ENCODE data around the gene LMAN2.
A peak's percentile ranks its signal among the peaks of the same experiment; 100 is the strongest.
"Not testable (repeated sequence)": the region's sequence is repeated elsewhere in the genome, so short reads cannot be mapped to it uniquely, and the experiment has no call there.

The LMAN2 gene

DNA sequence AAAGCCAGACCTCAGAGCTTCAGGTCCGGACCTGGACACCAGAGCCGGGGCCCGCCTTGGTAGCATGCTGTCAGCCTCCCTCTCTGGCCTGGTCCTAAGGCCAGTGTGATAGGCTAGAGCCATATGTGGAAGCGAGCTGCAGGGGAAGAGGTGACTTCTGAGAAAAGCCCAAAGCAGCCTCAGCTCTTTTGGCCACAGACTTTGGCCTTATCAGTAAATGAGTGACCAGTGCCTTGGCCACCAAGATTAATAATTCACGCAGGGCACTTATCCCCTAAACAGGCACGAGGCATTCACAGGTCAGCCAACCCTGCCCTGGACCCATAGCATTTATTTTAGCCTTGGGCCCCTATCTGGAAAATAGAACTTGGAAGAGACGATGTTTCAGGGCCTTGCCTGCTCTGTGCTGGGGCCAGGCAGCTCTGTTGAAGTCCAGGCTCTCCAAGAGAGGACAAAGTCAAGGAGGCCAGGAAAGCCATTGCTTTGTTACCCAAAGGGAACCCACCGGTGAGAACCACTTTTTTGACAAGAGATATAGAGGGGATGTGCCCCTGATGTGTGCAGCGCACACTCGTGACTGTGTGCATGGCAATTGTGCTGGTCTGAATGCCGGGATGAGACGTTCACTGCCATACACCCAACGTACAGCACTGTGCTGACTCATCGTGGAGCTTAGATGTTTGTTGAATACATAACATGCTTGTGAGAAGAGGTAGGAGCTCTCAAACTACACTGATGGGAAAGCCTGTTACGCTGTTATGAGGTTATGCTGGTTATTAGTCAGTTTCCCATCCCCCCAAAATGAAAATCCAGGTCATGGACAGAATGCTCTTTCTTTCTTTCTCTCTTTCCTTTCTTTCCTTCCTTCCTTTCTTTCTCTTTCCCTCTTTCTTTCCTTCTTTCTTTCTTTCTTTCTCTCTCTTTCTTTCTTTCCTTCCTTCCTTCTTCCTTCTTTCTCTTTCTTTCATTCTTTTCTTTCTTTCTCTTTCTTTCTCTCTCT lies 27.7 kb upstream of the LMAN2 start:
- DNase-seq, result peak in 1 of 2 donors; percentile 46

DNA sequence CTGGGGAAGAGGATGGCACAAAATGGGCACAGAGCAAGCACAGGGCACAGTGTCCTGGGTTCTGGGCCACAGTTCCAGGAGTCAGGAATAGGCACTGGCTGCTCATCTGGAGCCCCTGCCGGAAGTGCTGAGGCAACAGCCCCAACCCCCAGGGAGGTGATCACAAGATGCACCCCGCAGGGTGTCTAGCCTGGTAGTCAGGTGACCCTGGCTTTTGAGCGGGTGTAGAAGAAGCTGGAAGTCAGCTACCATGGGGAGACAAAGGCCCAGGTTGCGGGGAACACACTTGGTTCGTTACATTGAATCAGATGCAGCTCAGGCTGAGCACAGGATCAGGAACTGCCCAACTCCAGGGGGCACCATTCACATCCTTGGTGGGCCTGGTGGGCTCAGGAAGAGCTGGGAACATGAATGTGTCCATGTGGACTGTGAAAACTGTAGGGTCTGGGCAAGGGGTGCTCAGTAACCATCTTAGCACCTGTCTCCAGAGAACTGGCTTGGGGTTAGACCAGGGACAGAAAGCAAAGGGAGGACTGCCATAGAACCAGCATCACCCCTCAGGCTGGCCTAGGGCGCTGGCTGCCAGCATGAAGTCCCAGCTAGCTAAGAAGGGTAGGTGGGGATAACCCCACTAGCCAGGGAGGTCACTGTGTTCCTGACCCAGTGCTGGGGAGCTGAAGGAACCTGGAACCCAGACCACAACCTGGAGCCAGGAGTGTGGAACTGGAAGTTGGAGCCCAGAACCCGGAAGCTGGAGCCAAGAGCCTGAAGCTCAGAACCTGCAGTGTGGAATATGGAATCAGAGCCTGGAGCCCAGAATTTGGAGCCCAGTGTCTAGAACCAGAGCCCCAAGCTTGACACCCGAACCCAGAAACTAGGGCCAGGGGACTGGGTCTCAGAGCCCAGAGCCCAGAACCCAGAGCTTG lies 26.6 kb upstream of the LMAN2 start:
- DNase-seq, result no peak

DNA sequence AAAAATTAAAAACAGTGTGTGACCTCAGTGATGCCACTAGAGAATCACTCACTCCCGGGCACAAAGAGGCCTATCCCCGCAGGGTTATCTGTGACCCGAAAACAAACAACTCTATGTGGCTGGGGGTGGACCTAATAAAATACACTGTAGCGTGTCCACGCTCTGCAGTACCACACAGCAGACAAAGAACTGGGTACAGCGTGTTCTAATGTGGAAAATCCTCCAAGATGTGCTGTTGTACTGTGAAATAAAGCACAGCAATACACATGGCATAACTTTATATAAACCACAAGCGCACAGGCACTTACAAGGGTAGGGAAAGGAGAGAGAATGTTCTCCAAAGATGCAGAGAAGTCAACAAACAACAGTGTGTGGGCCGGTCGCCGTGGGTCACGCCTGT lies 24.6 kb upstream of the LMAN2 start:
- no peak for DNase-seq

DNA sequence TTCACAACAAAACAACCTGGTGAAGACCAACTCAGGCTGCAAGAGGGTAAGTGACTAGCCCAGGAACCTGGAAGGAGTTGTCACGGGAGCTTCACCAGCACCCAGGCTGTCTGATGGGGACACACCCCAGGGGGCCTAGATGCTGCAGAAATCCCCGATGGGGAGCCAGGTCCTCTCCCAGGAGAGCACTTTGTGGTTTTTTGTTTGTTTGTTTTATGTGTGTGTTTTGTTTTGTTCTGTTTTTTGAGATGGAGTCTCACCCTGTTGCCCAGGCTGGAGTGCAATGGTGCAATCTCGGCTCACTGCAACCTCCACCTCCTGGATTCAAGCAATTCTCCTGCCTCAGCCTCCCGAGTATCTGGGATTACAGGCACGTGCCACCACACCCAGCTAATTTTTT lies 24.0 kb upstream of the LMAN2 start:
- not testable (repeated sequence) for DNase-seq

DNA sequence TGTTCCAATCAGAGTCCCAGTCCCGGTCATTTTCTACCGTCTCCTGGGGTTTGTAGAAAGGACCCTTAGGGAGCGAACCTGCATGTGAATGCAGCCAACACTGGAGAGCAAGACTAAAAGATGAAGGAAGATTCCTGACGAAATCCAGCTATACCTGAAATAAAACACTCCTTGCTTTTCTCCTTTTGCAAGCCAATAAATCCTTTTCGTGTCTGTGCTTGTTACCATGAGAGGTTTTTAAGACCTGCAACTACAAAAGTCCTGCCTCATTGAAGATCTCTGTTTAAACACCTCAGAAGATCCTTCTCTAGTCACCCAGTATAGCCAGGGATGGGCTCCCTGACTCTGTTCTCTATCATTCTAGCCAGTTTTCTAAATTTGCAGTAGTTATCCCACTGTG lies 22.7 kb upstream of the LMAN2 start:
- no peak for DNase-seq

DNA sequence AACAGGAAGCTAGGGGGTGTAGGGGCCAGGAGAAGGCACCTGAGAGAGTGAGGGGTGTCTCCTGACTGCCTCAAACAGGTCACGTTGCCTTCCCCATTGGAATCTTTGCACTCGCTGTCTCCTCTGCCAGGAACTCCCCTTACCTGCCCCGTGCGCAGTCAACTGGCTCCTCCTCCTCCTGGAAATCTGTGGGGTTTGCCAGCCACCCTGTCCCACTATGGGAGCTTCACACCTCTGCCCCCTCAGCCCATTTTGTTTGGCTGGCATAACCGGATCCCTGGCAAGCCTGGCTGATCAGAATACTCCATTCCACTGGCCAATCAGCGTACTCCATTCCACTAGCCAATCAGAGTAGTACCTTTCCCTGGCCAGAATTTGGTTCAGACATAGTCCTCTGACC lies 22.3 kb upstream of the LMAN2 start:
- DNase-seq, result no peak

DNA sequence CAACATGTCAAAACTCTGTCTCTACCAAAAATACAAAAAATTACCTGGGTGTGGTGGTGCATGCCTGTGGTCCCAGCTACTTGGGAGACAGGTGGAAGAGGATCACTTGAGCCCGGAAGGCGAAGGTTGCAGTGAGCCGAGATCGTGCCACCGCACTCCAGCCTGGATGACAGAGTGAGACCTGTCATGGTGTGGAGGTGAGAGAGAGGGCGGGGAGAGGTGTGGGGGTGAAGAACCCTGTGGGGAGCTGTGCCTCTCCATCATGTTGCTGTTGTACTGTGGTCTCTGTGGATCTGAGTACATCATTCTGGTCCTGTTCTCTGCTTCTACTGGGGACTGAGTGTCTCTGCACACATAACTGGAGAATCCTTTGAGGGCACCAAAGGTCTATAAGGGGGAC lies 21.4 kb upstream of the LMAN2 start:
- DNase-seq, result no peak

DNA sequence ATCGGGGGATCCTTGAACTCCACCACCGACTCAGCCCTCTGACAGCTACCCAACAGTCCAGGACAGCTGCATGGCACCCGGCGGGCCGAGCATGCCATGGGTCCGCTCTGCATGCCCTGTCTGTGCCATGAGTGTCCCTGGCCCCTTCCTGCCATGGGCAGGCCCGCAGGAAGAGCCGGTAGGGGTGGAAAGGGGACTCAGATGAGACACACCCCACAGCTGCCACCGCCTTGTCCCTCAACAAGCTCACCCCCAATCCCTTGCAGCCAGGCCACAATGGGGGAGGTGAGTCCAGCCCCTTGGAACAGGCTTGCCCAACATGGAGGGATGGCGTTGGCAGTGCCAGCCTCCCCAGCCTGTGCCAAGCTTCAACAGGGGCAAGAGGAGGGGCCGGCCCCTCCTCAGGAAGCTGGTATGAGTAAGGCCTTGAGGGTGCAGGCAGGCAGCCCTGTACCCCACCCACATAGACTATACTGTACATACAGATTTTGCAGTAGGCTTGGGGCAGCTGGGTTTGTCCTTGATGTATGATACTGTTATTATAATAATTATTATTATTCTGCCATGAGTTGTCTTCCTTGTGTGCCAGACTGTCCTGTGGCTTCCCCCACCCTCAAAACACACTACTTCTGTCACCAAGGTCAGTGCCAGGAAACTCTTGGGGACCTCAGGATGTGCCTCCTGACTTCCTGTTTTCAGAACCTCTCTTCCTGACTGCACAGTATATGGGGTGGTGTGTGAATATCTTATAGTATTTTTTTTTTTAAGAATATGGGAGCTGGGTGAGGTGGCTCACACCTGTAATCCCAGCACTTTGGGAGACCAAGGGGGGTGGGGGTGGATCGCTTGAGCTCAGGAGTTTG lies 20.8 kb upstream of the LMAN2 start:
- peak in 1 of 2 donors; percentile 31 for DNase-seq

DNA sequence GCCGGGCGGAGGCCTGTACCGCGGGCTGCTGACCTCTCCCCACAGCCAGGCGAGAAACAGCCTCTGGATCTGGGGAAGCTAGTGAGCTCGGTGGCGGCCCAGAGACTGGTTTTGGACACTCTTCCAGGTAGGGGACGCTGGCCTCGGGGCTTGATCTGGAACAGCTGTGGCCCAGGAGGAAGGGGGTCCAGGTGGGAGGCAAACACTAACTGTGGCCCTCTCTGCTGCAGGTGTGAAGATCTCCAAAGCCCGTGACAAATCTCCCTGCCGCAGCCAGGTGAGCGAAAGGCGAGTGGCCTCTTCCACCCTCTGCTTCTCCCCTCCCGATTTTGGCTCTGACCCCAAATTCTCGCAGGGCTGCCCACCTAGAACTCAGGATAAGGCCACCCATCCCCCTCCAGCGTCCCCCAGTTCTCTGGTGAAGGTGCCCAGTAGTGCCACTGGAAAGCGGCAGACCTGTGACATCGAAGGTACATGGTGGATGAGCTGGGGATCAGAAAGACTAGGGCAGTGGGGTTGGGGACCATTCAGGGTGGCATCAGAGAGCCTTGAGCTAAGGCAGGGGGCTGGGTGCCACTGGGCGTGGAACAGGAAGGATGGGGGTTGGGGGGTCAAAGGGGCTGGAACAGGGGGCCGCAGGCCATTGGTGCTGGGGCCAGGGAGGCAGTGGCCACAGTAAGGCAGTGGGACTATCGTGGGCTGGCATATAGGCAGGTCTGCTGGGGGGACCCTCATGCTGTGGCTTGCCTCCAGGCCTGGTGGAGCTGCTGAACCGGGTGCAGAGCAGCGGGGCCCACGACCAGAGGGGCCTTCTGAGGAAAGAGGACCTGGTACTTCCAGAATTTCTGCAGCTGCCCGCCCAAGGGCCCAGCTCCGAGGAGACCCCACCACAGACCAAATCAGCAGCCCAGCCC lies 19.9 kb upstream of the LMAN2 start:
- no peak for DNase-seq

DNA sequence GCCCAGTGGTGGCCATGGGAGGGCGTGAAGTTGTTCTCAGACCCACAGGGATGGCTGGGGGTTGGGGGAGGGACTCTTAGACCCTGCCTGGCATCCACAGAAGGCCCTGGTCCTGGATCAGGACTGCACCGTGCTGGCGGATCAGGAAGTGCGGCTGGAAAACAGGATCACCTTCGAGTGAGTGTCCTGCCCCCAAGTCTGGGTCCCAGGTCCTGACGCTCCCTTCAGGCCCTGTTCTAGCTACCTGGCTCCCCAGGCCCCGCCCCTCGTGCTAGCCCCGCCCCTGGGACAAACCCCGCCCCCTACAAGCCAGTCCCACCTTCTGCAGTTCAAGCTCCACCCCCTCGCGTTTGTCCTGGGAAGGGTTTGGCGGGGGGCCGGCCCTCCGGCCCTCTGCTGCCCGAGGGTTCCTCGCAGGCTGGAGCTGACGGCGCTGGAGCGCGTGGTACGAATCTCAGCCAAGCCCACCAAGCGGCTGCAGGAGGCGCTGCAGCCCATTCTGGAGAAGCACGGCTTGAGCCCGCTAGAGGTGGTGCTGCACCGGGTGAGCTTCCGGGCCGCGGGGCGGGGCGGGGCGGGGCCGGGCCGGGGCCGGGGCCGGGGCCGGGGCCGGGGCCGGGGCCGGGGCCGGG lies 19.1 kb upstream of the LMAN2 start:
- DNase-seq, result peak; percentile 46 to 65

DNA sequence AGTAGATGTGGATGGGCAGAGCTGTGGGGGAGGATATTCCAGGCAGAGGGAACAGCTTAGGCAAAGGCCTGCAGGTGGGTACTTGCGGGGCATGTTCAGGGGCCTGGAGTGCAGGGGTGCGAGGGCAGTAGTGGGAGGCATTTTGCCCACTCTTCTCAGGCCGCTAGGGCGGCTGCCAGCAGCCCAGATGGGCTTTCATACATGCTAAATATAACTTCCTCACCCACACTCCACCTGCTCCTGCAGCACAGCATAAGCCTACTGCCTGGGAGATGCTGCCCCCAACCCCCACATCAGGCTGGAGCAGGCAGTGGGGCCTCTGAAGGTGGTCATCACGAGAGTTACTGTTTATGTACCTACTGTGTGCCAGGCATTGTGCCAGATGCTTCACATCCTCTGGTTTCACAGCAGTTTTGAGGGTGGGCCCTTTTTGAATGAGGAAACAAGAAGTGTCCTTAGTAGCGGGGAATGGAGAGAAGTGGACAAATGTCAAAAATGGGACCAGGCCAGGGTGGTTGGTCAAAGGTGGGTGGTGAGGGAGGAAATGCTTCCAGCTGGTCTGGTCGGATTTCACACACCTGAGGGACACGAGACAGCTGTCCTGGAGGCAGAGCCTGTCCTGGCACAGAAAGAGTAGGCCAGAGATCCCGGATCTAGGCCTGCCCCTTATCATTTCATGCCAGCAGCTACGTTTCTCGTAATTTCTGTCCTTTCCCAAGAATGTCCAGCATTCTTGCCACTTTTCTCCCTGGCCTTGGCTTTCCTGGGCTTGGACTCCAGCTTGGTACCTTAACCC lies 18.4 kb upstream of the LMAN2 start:
- no peak for DNase-seq

DNA sequence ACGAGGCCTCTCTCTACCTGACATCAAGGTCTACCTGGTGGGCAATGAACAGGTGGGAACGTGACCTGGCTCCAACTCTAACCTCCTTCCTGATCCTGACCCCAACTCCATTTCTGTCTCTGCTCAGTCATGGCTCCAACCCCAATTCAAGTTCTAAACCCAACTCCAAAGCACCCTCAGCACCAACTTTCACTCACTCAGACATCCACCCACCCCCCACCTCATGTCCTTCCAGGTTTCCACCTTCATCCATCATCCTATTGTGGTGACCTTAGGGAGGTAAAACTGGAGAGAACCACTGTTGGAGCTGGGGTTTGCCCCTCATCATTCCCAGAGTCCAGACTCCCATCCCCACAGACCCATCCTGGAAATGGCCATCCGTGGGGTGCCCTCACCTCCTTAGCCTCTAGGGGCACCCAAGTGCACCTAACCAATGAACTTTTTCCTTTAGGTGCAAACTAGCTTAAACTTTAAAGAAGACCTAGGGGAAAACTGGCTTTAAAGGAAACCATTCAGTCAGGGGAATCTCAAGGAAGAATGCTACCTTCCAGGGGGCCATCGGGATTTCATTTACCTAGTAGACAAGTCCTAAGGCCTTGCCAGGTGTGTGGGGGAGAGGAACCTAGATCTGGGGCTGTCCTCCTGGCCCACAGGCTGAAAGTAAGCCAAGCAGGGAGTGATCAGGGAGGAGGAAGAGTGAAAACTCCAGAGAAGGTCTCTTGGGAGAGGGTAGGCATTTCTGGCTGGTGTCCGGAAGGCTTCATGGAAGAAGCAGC lies 17.6 kb upstream of the LMAN2 start:
- DNase-seq, result peak in 1 of 2 donors; percentile 54

DNA sequence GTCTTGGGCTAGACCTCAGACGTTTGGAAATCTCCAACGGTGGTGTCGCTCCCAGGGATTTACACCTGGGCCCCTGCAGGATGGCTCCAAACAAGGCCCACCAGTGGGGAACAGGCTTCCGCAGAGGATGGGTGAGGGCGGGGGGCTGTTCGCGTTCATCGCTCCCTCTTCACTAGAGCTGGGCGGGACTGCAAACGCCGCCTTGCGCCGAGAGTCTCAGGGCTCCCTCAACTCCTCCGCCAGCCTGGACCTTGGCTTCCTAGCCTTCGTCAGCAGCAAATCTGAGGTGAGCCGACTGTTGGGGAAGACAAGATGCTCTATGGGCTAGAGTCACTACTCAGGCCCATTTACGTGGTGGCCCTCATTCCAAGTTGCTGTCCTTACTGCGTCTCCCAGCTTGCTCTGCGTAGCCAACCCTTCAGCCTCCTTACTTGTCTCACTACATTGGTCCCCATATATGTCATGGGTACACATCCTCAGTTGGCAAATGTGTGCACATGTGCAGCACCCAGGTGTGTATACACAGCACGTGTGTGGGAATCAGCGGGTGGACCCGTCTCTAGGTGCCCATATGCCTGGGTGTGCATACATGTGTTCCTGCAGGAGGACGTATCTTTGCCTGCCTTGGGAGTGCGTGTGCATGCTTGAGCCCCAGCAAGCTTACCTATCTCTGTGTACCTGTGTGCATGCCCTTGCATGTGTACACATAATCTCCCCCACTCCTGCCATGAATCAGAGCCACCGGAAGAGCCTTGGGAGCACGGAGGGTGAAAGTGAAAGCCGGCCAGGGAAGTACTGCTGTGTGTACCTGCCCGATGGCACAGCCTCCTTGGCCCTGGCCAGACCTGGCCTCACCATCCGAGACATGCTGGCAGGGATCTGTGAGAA lies 16.8 kb upstream of the LMAN2 start:
- DNase-seq, result no peak

DNA sequence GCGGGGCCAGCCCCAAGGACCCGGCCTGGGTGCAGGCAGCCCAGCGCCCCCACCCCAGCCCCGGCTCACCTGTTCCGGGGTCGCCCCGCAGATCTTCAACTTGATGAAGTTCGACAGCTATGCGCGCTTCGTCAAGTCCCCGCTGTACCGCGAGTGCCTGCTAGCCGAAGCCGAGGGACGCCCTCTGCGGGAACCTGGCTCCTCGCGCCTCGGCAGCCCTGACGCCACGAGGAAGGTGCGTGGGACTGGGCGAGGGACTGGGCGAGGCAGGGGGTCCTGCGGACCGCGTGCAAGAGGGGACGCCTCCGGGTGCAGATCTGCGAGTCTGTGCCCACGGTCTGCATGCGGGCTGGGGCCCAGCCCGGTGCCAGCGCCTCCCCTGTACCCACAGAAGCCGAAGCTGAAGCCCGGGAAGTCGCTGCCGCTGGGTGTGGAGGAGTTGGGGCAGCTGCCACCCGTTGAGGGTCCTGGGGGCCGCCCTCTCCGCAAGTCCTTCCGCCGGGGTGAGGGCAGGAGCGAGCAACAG lies 15.9 kb upstream of the LMAN2 start:
- no peak for DNase-seq

DNA sequence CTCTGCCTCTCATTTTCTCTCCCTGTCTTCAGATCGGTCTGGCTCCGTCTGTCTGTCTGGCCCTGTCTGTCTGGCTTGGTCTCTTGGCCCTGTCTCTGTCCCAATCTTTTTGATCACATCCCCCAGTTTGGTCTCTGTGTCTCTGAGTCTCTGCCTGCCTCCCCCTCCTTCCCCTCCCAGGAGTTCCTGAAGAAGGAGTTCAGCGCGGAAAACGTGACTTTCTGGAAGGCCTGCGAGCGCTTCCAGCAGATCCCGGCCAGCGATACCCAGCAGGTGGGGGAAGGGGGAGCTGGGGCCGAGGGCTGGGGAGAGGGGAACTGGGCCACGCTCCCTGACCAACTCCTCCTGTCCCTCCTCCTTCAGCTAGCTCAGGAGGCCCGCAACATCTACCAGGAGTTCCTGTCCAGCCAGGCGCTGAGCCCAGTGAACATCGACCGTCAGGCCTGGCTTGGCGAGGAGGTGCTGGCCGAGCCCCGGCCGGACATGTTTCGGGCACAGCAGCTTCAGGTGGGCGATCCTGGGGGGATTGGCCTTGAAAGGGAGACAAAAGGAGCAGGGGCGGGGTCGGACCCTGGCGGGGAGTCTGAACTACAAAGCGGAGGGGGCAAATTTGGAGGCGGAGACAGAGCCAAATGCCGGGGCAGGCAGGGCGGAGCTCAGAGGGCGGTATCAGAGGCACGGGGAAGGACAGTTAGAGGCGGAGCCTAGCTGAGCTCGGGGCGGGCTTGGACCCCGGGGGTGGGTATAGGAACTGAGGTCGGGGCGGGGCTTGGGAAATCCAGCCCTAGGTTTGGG lies 15.3 kb upstream of the LMAN2 start:
- DNase-seq, result no peak

DNA sequence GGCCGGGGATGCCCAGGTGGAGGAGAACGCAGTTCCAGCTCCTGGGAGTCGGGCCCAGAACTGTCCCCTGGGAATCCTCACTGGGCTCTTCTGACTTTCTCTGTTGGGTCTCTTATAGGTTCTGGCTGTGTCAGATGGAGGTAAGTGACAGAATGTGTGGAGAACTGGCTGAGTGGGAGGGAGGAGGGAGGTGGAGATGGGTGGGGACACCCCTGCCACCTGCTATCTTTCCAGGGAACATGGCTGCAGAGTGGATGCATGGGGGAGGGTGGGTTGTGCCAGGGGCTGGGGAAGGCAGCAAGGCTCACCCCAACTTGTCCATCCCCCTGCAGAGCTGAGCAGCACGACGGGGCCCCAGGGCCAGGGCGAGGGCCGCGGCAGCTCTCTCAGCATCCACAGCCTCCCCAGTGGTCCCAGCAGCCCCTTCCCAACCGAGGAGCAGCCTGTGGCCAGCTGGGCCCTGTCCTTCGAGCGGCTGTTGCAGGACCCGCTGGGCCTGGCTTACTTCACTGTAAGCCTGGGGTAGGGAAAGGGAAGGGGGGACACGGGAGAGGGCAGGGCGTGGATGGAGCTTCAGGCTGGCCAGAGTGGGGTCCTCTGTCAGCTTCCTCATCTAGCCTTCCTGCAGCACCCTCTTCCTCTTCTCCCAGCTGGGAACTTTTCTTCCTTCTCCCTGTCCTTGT lies 14.5 kb upstream of the LMAN2 start:
- no peak for DNase-seq

All from stimulated activated CD4-positive, alpha-beta T cell treated with anti-CD3 and anti-CD28 coated beads, Interleukin-2, amount 100 ng/mL, for 24 hours (primary cell).